ENCODE results near the gene ULK4.

- no peak for TF ChIP-seq ZNF197 (CRISPR knock-in tag; IDR thresholded peaks at IDR 0.05; ENCODE audit: low read depth)
- no peak for TF ChIP-seq NFXL1 (CRISPR knock-in tag; IDR thresholded peaks at IDR 0.05)
- TF ChIP-seq SMAD1 (IDR thresholded peaks at IDR 0.05; ENCODE audit: low read depth, low read length, partially characterized antibody) = no peak
- TF ChIP-seq IRF9 (tag; IDR thresholded peaks at IDR 0.05) = no peak
- no peak for TF ChIP-seq GABPA (tag; conservative IDR thresholded peaks at IDR 0.05; ENCODE audit: low read depth)
- TF ChIP-seq HMG20B (CRISPR knock-in tag; IDR thresholded peaks at IDR 0.05) = no peak
- TF ChIP-seq GMEB1 (CRISPR knock-in tag; IDR thresholded peaks at IDR 0.05) = no peak
- TF ChIP-seq MYC (IDR thresholded peaks at IDR 0.05; ENCODE audit: low read depth, low read length) = no peak
- no peak for TF ChIP-seq MYC (CRISPR knock-in tag; IDR thresholded peaks at IDR 0.05; ENCODE audit: borderline replicate concordance, low read depth)
- no peak for TF ChIP-seq ZFX (CRISPR knock-in tag; IDR thresholded peaks at IDR 0.05)
- TF ChIP-seq CTCF (IDR thresholded peaks at IDR 0.05 in 2 of 3, conservative IDR thresholded peaks at IDR 0.05 in 1 of 3; ENCODE audit: insufficient read depth in 2 of 3, low read depth in 1 of 3, low read length in 3 of 3) = no peak
- no peak for TF ChIP-seq KLF16 (IDR thresholded peaks at IDR 0.05)
- TF ChIP-seq BCL6 (CRISPR knock-in tag; IDR thresholded peaks at IDR 0.05) = no peak
Measured at GRCh38 chr3:41208507-41209220, 753.2 kb downstream of the ULK4 start.

Data from K562 (cell line).